Right hindlimb (tissue), 1 donor: ENCODE measurements around the gene MPST.

ENCODE experiments used
- DNase-seq: peaks from one replicate; pipeline ENCODE4 v3.0.0-alpha.2; 2018

Gene MPST

DNA sequence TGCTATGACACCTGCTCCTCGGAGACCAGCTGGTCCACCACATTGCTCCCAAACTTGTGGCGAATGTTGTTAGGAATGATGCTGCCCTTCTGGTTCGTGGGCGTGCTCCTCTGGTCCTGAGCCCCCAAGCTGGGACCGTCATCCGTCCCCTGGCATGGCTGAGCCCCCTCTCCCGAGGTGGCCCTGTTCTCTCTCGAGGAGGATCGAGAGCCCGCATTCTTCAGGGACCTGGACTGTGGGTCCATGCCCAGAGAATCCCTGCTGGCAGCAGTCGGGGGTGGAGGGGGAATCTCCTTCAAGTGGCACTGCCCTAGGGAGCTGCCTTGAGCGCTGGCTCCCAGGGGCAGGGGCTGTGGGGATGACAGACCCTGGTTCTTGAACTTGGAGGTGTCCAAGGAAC lies 17.7 kb upstream of the MPST start:
- no peak for DNase-seq

DNA sequence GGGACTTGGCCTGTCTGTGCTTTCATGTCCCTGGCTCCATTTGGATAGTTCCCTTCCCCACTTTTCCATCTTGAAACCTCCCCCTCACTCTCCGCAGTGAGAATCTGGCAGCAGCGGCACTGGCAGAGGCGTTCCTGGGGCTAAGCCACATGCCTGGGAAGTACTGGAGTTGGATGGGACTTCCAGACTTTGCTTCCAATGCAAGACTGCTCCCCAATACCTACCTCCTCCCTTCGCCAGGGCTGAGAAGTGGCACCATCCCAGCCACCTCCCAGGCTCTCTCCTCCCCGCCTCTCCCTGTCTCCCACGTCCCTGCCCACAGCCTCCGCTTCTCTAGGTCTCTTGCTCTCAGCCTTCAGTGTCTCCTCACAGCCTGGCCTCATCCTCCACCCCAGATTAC lies 16.9 kb upstream of the MPST start:
- peak; percentile 76 for DNase-seq

DNA sequence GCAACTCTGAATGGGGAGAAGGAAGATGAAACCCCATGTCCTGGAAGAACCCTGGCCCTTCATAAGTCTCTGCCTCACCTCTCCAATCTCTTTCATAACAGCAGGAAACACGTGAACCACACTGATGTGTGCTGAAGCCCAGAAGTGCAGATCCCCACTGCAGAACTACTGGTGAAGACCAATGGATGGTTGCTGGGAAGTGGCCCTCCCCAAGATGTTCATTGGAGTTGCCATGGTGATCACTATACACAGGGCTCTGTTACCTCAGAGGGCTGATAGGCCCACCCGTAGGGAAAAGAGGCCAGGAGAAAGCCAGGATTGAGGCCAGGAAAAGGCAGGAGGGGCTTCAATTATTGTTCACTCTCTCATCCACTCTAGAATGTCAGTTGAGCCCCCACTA lies 11.9 kb upstream of the MPST start:
- no peak for DNase-seq

GRCh38 chr22:37008365-37008764 lies 11.2 kb upstream of the MPST start:
- no peak for DNase-seq

- no peak for DNase-seq
Measured at GRCh38 chr22:37009490-37009889, 10.1 kb upstream of the MPST start.

DNA sequence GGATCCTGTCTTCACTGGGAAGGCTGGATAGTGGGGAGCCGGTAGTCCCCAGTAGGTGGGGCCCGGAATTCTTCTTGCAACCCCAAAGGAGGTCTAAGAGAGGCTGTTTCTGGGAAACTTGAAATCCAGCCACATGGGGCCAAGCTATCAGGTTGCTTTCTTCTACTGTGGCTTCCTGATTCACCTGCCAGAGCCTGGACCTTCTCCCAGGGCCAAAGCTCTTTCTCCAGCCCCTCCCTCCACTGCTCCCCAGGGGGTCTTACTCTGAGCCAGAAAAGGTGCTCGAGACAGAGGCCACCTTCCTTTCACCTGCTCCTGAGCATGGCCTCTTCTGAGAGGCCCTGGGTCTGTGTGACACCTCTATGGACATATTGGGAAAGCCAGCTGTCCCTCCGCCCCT lies 9.4 kb upstream of the MPST start:
- no peak for DNase-seq

DNA sequence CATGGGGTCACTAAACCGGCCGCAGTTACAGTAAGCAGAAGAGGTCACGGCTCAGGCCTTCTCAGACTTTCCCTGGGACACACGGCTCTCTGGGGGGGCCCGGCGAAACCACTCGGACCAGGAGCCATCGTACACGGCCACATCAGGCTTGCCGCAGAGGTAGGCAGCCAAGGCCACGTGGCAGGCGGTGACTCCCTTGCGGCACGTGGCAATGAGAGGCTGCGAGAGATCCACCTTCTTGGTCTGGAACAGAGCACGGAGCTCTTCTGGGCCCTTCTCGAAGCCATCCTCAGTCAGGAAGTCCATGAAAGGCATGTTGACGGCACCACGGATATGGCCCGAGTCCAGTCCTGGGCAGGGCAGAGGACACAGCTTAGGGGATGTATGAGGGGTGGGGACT lies 8.6 kb upstream of the MPST start:
- no peak for DNase-seq

GRCh38 chr22:37011472-37011871 lies 8.1 kb upstream of the MPST start:
- no peak for DNase-seq

- no peak for DNase-seq
Measured at GRCh38 chr22:37012262-37012904, 7.2 kb upstream of the MPST start.

GRCh38 chr22:37012956-37013355 lies 6.6 kb upstream of the MPST start:
- no peak for DNase-seq

- no peak for DNase-seq
Measured at GRCh38 chr22:37014415-37014806, 5.1 kb upstream of the MPST start.

GRCh38 chr22:37014835-37015586 lies 4.5 kb upstream of the MPST start:
- no peak for DNase-seq

- no peak for DNase-seq
Measured at GRCh38 chr22:37015587-37015878, 4.0 kb upstream of the MPST start.

GRCh38 chr22:37016134-37016910 lies 3.2 kb upstream of the MPST start:
- no peak for DNase-seq

DNA sequence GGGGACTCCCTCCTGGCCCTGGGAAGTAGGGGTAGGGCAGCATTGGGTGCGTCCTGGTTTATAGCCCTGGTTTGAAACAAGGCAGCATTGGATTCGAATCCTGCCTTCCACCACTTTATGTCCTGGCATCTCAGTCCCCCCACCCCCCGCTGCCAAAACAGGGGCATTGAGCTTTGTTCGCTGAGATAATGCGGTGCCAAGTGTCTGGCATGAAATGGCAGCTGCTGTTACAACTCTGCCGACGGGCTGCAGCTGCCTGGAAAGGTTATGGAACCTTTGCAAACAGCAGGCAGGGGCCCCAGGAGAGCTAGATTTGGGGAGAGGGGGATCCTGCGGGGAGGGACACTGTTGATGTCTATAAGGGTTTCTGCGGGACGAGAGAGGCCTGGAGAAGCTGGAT lies 2.2 kb upstream of the MPST start:
- no peak for DNase-seq

DNA sequence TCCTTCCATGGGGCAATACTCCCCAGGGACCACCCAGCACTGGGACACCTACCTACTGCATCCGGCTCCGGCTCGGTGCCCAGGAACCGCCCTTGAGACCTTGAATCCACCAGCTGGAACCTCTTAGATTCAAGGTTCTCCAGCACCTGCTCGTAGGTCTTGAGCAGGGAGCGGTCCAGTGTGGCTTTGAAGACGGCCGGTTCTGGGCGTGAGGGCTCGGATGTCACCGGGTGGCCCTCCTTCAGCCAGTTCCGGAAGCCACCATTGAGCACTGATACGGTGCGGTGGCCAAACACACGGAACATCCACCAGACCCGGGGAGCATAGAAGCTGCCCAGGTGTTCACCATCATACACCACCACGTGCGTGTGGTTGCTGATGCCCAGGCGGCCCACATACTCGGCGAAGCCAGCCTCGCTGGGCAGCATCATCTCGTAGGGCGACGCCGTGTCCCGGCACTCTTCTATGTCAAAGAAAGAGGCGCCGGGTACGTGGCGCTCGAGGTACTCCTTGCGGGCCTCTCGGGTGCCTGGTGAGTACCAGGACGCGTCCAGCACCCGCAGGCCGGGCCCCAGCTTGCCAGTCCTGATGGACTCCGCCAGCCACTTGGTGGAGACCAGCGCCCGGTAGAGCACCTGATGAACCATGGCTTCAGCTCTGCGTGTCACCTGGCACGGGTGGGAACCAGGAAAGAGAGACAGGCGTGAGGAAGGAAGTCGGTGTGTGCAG lies 1.3 kb upstream of the MPST start:
- DNase-seq = no peak

DNA sequence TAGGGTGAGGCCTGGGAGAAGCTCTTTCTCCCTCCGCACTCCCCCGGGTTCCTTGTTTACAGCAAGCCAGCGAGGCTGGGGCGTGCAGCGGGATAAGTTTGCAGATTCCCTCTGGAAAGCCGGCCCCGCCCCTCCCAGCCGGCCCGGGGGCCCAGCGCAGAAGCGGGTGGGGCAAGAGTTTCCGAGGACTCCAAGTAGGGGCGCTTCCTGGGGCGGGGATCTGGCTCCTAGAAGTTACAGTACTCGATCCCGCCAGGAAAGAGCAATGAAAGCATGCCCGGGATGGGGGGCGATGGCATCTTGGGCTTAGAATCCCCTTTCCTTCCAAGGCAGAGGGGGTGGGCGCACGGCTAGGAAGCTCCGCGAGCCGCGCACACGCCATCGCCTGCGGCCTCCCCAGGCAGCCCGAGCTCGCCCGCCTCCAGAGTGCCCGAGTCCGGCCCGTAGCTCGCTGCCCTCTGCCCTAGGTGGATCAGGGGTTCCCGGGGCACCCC lies 680 bp upstream of the MPST start:
- DNase-seq = peak; percentile 86

- no peak for DNase-seq
Measured at GRCh38 chr22:37020192-37020479, 594 bp downstream of the MPST start.

- no peak for DNase-seq
Measured at GRCh38 chr22:37021041-37021440, 1.5 kb downstream of the MPST start.

DNA sequence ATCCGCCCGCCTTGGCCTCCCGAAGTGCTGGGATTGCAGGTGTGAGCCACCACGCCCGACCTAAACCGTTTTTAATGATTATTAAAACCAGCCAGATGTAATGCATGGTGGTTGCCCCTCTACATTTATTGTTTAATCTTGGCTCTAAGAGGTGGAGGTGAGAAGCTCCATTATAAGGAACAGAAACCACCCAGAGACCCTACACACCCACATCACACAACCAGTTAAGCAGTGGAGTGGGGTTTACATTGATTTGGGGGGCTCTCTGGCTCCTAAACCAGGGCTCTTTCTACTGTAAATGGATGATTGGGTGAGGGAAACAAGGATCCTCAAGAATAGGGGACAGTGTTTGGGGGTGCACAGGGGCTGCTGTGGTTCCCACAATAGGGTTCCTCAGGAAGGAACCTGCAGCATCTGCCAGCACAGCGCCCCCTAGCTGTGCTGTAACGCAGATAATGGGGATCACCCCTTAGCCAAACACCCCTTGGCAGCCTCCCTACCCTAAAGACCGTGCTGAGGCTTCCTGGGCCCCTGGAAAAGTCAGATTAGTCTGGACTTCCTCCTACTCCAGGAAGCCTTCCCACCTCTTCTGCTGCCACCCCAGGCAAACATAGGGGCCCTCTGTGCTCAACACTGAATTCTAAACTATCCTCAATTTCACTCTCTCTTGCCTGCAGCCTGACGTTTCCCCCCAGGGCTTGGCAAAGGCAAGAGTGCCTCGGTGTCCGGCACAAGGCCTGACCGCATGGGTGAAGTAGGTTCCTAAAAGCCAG lies 2.4 kb downstream of the MPST start:
- DNase-seq = no peak

GRCh38 chr22:37022483-37023337 lies 3.2 kb downstream of the MPST start:
- no peak for DNase-seq
